Parathyroid adenoma (tissue), 2 donors: ENCODE results near the gene C7orf57.

ENCODE experiments used
- H2AFZ ChIP-seq: fragments of 300-600 bp; sonication (generic); one replicate; pipeline ENCODE4 v1.7.0; 2017; ENCODE audit warnings: antibody characterized with exemption, mild to moderate bottlenecking
- H3K27ac ChIP-seq: fragments of 300-600 bp; sonication (generic); one replicate; pipeline ENCODE4 v1.7.0; 2017
- H3K27me3 ChIP-seq: fragments of 300-600 bp; sonication (generic); one replicate; pipeline ENCODE4 v1.7.0; 2017; ENCODE audit warnings: low read length; ENCODE audit not compliant: control insufficient read depth, insufficient read depth
- H3K36me3 ChIP-seq: fragments of 300-600 bp; sonication (generic); one replicate; pipeline ENCODE4 v1.7.0; 2017; ENCODE audit warnings: low read length; ENCODE audit not compliant: control insufficient read depth, insufficient read depth
- H3K4me1 ChIP-seq: fragments of 300-600 bp; sonication (generic); one replicate; pipeline ENCODE4 v1.7.0; 2017; ENCODE audit warnings: control low read depth
- H3K4me2 ChIP-seq: fragments of 300-600 bp; sonication (generic); one replicate; pipeline ENCODE4 v1.7.0; 2017; ENCODE audit warnings: low read length
- H3K4me3 ChIP-seq: fragments of 300-600 bp; sonication (generic); one replicate; pipeline ENCODE4 v1.7.0; 2017; ENCODE audit warnings: low read depth, low read length
- H3K79me2 ChIP-seq: fragments of 300-600 bp; sonication (generic); one replicate; pipeline ENCODE4 v1.7.0; 2017; ENCODE audit warnings: control low read depth
- H3K9ac ChIP-seq: fragments of 300-600 bp; sonication (generic); one replicate; pipeline ENCODE4 v1.7.0; 2017; ENCODE audit warnings: mild to moderate bottlenecking
- H3K9me3 ChIP-seq: fragments of 300-600 bp; sonication (generic); one replicate; pipeline ENCODE4 v1.7.0; 2017; ENCODE audit warnings: low read length; ENCODE audit not compliant: control insufficient read depth
- TF ChIP-seq, protein P1 (sequence below): fragments of 300-600 bp; sonication (generic); IDR thresholded peaks from one replicate; pipeline ENCODE4 v1.7.0; 2017; ENCODE audit warnings: antibody characterized with exemption, mild to moderate bottlenecking
- donor health status: primary hyperparathyroidism.

The C7orf57 gene

DNA sequence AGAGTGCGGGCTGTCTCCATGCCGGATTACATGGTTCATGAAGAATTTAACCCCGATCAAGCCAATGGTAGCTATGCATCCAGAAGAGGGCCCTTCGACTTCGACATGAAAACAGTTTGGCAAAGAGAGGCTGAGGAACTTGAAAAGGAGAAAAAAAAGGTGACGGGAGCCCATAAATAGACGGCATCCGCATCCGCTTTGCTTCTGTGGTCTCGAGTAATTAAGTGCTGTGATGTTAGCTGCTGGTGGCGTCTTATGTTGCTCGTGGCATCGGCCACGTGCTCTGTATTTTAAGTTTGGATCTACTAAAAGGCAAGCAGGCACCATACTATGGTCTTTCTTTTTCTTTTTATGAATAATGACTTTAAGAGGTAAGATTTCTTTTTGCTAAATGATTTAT lies 11.1 kb downstream of the C7orf57 start:
- Histone ChIP-seq H3K36me3 (no peaks in the 10 kb centered on the region), H3K4me1 (no peaks in the 10 kb centered on the region), H2AFZ (no peak overlapping the region), H3K4me2 (no peak overlapping the region), H3K9ac (no peak overlapping the region), H3K4me3 (no peak overlapping the region), H3K79me2 (no peaks in the 10 kb centered on the region), H3K27ac (no peak overlapping the region), H3K27me3 (no peaks in the 10 kb centered on the region), H3K9me3 (no peaks in the 10 kb centered on the region)
- TF ChIP-seq, protein P1, sequence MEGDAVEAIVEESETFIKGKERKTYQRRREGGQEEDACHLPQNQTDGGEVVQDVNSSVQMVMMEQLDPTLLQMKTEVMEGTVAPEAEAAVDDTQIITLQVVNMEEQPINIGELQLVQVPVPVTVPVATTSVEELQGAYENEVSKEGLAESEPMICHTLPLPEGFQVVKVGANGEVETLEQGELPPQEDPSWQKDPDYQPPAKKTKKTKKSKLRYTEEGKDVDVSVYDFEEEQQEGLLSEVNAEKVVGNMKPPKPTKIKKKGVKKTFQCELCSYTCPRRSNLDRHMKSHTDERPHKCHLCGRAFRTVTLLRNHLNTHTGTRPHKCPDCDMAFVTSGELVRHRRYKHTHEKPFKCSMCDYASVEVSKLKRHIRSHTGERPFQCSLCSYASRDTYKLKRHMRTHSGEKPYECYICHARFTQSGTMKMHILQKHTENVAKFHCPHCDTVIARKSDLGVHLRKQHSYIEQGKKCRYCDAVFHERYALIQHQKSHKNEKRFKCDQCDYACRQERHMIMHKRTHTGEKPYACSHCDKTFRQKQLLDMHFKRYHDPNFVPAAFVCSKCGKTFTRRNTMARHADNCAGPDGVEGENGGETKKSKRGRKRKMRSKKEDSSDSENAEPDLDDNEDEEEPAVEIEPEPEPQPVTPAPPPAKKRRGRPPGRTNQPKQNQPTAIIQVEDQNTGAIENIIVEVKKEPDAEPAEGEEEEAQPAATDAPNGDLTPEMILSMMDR, result no peak

DNA sequence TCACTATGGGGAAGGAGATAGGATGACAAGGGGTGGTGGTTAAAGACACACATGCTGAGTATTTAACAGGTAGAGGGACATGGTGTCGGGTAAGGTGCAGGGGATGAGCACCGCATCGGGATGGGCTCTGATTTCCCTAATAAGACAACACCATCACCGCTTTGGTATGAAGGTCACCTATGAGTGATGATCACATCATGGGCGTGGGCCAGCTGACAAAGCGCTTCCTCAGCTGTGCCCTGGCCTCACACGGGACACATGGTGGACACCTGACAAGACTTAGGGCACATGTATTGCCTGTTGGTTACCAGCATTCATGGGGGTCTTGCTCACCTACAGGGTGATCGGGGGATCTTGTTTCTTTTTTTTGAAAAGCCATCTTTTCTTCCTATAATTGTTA lies 12.8 kb downstream of the C7orf57 start:
- Histone ChIP-seq H3K27me3 (no peaks in the 10 kb centered on the region), H3K36me3 (no peaks in the 10 kb centered on the region), H2AFZ (no peak overlapping the region), H3K4me1 (no peaks in the 10 kb centered on the region), H3K4me3 (no peak overlapping the region), H3K9me3 (no peaks in the 10 kb centered on the region), H3K27ac (no peak overlapping the region), H3K79me2 (no peaks in the 10 kb centered on the region), H3K9ac (no peak overlapping the region), H3K4me2 (no peak overlapping the region)
- TF ChIP-seq, protein P1, result no peak

DNA sequence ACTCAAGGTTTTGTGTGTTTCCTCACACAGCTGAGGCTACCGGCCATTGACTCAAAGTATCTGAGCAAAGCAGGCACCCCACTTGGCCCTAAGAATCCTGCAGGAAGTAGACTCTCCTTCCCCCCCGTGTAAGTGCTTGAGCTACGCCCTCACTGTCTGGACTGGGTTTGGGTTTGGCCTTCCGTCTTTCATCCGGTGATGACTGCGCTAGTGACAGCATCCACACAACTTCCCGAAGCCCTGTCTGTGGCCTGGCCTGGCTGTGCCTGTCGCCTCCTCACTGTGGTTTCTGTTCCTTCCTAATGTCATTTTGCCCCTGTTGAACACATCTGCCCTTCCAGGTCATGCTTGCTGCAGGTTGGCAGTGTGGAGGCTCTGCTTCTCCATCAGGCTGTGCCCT lies 14.5 kb downstream of the C7orf57 start:
- Histone ChIP-seq H3K79me2 (no peaks in the 10 kb centered on the region), H2AFZ (no peak overlapping the region), H3K4me3 (no peak overlapping the region), H3K4me1 (no peaks in the 10 kb centered on the region), H3K27ac (no peak overlapping the region), H3K9me3 (no peaks in the 10 kb centered on the region), H3K4me2 (no peak overlapping the region), H3K36me3 (no peaks in the 10 kb centered on the region), H3K9ac (no peak overlapping the region), H3K27me3 (no peaks in the 10 kb centered on the region)
- TF ChIP-seq, protein P1, result no peak

DNA sequence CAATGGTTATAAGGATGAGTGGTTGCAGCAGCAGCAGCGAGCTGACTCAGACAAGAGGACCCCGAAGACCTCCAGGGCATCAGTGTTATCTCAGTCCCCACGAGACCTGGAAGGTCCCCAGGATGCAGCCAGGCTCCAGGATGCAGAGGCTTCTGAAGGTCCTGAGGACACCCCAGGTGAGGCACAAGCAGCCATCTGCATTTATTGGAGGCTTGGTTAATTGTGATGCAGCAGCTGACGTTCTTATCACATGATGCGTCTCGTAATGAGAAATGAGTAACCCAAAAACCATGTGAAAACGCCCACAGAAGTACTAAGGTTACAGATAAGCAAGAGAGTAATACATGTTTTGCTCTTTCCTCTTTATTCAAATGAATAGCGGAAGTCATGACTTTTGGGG lies 17.4 kb downstream of the C7orf57 start:
- H3K79me2 ChIP-seq, result no peaks in the 10 kb centered on the region
- H3K4me3 ChIP-seq, result no peak overlapping the region
- H3K27me3 ChIP-seq, result no peaks in the 10 kb centered on the region
- H3K4me1 ChIP-seq, result no peaks in the 10 kb centered on the region
- H3K4me2 ChIP-seq, result no peak overlapping the region
- H3K36me3 ChIP-seq, result no peaks in the 10 kb centered on the region
- H3K9ac ChIP-seq, result no peak overlapping the region
- H3K27ac ChIP-seq, result no peak overlapping the region
- no peaks in the 10 kb centered on the region for H3K9me3 ChIP-seq
- TF ChIP-seq, protein P1, result no peak
- H2AFZ ChIP-seq, result no peak overlapping the region

DNA sequence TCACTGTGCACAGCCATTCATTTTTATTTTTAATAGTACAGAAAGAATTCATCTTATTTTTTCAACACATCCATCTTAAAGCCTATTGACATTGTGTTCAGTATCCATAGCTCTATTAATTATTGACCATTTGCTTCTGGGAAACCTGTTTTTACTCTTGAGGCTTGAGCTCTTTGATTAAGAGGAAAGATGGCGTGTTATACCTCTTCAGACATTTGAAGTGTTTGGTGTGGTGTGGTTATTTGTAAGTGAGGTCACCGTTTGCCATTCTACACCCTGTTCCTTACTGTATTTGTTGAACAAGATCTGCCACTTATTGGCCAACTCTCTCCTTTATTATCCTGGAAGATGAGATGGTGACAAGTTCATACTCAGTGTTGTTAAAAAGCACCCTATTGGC lies 18.4 kb downstream of the C7orf57 start:
- Histone ChIP-seq H3K4me2 (no peak overlapping the region), H3K4me1 (no peaks in the 10 kb centered on the region), H3K4me3 (no peak overlapping the region), H3K79me2 (no peaks in the 10 kb centered on the region), H3K27me3 (no peaks in the 10 kb centered on the region), H3K9me3 (no peaks in the 10 kb centered on the region), H3K9ac (no peak overlapping the region), H3K36me3 (no peaks in the 10 kb centered on the region), H2AFZ (no peak overlapping the region), H3K27ac (no peak overlapping the region)
- TF ChIP-seq, protein P1, result no peak
